ENCODE measurements around the gene RBPJ.

DNA sequence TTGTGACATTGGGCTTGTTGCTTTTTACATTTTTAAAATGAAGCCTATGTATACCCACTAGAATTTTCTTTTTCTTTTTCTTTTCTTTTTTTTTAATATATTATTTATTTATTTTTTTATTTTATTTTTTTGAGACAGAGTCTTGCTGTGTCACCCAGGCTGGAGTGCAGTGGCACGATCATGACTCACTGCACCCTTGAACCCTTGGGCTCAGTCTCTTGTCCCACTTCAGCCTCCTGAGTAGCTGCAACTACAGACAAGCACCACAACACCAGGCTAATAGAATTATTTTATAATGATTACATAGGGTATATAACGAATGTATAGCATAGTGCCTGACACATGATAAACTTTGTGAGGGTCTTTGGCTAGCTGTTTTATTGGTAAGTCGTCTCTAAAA lies 64.9 kb downstream of the RBPJ start:
- TF ChIP-seq, protein P1, sequence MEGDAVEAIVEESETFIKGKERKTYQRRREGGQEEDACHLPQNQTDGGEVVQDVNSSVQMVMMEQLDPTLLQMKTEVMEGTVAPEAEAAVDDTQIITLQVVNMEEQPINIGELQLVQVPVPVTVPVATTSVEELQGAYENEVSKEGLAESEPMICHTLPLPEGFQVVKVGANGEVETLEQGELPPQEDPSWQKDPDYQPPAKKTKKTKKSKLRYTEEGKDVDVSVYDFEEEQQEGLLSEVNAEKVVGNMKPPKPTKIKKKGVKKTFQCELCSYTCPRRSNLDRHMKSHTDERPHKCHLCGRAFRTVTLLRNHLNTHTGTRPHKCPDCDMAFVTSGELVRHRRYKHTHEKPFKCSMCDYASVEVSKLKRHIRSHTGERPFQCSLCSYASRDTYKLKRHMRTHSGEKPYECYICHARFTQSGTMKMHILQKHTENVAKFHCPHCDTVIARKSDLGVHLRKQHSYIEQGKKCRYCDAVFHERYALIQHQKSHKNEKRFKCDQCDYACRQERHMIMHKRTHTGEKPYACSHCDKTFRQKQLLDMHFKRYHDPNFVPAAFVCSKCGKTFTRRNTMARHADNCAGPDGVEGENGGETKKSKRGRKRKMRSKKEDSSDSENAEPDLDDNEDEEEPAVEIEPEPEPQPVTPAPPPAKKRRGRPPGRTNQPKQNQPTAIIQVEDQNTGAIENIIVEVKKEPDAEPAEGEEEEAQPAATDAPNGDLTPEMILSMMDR (conservative IDR thresholded peaks at IDR 0.05) = no peak
- TF ChIP-seq ZFX (IDR thresholded peaks at IDR 0.05) = no peak
